ENCODE measurements around the gene TBL1X. TPM values are rescaled to one million over a fixed set of nuclear protein-coding genes. Genes with fewer than 3 reads are reported as not detected.

Gene TBL1X
- total RNA-seq, 2 experiments from 2014 or later, result 16.1 to 35.7 TPM

DNA sequence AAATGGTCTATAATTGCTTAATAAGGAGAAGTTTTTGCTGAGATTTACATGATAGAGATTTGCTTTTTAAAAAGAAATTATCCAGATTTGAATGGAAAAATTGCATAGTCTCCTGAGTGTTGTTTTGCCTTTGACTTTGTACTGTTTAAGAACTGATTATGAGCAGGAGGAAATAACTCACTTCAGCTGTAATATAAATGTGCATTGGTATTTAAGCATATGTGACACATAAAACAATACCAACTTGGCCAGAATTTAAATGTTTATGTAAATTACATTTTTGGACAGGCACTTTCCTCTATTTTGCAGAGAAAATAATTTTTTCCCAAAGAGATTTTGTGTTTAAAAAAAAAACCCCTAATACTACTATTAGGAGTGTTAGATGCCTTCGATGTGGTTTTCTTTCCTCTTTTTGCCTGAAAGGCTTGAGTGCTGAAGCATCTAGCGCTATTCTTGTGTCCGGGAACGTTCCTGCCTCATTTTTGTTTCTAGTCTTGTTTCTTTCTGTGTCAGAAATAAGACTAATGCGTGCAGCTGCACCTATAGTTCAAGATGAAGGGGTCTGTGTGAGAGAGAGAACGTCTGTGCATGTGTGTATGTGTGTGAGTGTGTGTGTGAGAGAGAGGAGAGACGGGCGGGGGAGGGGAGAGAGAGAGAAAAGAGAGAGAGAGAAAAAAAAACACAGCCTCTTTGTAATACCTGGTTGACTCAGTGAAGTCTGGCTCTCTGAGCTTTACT lies 60.8 kb downstream of the TBL1X start:
- no peaks in the 10 kb centered on the region for H4K20me1 ChIP-seq (ENCODE audit: insufficient read depth, low read length)
- CTCF ChIA-PET (ENCODE audit: unreplicated experiment), result no interaction called here
- H3K36me3 ChIP-seq (ENCODE audit: insufficient read depth, low read length), result no peaks in the 10 kb centered on the region

DNA sequence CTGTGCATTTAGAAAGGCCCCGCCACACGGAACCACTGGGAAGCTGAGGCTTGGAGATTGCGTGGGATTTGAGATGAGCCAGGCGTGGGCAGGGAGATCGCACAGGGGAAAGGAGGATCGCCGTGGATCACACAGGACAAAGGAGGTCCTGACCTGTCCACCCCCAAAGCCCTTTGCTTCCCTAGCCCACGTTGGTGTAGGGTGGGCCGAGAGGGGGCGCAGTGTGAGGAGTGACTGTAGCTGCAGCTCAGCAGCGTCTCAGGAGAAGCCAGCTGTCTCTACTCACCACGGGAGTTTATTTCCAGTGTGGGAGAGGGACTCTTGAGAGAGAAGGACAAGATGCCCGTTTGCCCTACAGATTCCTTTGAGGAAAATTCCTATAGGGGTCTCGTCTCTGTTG lies 62.1 kb downstream of the TBL1X start:
- no peak overlapping the region for H3K4me3 ChIP-seq (ENCODE audit: low read depth, low read length, poor library complexity, severe bottlenecking)
- no peaks in the 10 kb centered on the region for H3K79me2 ChIP-seq (ENCODE audit: insufficient read depth, low read depth, low read length)
- no peaks in the 10 kb centered on the region for H4K20me1 ChIP-seq (ENCODE audit: insufficient read depth, low read length)
- DNase-seq (ENCODE audit: low spot score), result no peak
- H3K4me1 ChIP-seq (ENCODE audit: insufficient read depth, low read length, poor library complexity, severe bottlenecking), result peaks cover 44% of the 10 kb centered on the region
- no TSS peak for BruUV-seq (replicated peaks)
- no peak overlapping the region for H3K27ac ChIP-seq (ENCODE audit: low read depth, low read length, poor library complexity, severe bottlenecking)
- H2AFZ ChIP-seq (ENCODE audit: low read length), result no peak overlapping the region
- TF ChIP-seq, protein P1, sequence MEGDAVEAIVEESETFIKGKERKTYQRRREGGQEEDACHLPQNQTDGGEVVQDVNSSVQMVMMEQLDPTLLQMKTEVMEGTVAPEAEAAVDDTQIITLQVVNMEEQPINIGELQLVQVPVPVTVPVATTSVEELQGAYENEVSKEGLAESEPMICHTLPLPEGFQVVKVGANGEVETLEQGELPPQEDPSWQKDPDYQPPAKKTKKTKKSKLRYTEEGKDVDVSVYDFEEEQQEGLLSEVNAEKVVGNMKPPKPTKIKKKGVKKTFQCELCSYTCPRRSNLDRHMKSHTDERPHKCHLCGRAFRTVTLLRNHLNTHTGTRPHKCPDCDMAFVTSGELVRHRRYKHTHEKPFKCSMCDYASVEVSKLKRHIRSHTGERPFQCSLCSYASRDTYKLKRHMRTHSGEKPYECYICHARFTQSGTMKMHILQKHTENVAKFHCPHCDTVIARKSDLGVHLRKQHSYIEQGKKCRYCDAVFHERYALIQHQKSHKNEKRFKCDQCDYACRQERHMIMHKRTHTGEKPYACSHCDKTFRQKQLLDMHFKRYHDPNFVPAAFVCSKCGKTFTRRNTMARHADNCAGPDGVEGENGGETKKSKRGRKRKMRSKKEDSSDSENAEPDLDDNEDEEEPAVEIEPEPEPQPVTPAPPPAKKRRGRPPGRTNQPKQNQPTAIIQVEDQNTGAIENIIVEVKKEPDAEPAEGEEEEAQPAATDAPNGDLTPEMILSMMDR (conservative IDR thresholded peaks at IDR 0.05; ENCODE audit: low read length), result no peak
- no peak for TF ChIP-seq EZH2phosphoT487 (IDR thresholded peaks at IDR 0.05; ENCODE audit: borderline replicate concordance, low read depth, low read length)
- peak overlapping the region; percentile 62; the same call in 1 of the 2 replicates for H3K4me2 ChIP-seq (ENCODE audit: low read length)
- intact Hi-C loops (cut with micrococcal nuclease; ENCODE audit: unreplicated experiment), result loop anchor here (2.0 kb wide), 1 partner anchor 64 kb away; no protein-coding TSS in a partner anchor
- H3K9me3 ChIP-seq (ENCODE audit: low read length), result no peaks in the 10 kb centered on the region
- POLR2A ChIA-PET, result no interaction called here
- H3K36me3 ChIP-seq (ENCODE audit: insufficient read depth, low read length), result no peaks in the 10 kb centered on the region
- no peaks in the 10 kb centered on the region for H3K9me2 ChIP-seq (ENCODE audit: insufficient read depth, low read length)
- CTCF ChIA-PET (ENCODE audit: unreplicated experiment), result no interaction called here

More for the DNA sequence above, 60.8 kb downstream of the TBL1X start:
- H3K9me2 ChIP-seq (ENCODE audit: insufficient read depth, low read length), result no peaks in the 10 kb centered on the region
- POLR2A ChIA-PET, result interaction anchor here (0.7 kb wide), 1 partner anchor 62 kb away, joined by 3 read pairs; no protein-coding TSS in a partner anchor
- H3K9me3 ChIP-seq (ENCODE audit: low read length), result no peaks in the 10 kb centered on the region
- H3K79me2 ChIP-seq (ENCODE audit: insufficient read depth, low read depth, low read length), result no peaks in the 10 kb centered on the region
- DNase-seq (ENCODE audit: low spot score), result peak; percentile 68
- H3K4me1 ChIP-seq (ENCODE audit: insufficient read depth, low read length, poor library complexity, severe bottlenecking), result peaks cover 38% of the 10 kb centered on the region
- peak overlapping the region; percentile 62 for H3K4me2 ChIP-seq (ENCODE audit: low read length)
- no TSS peak for BruUV-seq (replicated peaks)
- H3K27ac ChIP-seq (ENCODE audit: low read depth, low read length, poor library complexity, severe bottlenecking), result peak overlapping the region; percentile 53
- intact Hi-C loops (cut with micrococcal nuclease; ENCODE audit: unreplicated experiment), result loop anchor here (2.0 kb wide), 1 partner anchor 63 kb away; no protein-coding TSS in a partner anchor
- H3K4me3 ChIP-seq (ENCODE audit: low read depth, low read length, poor library complexity, severe bottlenecking), result peak overlapping the region; percentile 55
- H2AFZ ChIP-seq (ENCODE audit: low read length), result no peak overlapping the region
- no peak for TF ChIP-seq EZH2phosphoT487 (IDR thresholded peaks at IDR 0.05; ENCODE audit: borderline replicate concordance, low read depth, low read length)
- TF ChIP-seq, protein P1 (conservative IDR thresholded peaks at IDR 0.05; ENCODE audit: low read length), result no peak

DNA sequence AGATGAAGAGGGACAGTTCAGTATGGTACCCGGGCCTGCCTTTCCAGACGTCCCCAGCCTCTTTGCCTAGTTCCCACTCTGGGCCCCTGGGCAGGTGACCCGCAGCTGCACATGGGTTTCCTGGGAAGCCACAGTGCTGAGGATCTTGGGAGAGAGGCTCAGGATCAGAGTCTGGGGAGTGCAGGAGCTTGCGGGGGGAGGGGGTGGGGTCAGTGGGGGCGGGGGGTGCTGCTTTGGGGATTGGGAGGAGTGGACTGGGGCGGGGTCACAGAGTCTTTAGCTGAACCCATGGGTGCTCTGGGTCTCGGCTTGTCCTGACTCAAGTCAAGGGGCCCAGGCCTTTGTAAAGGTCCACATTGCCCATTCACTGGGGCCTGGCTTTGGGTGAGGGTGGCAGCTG lies 63.6 kb downstream of the TBL1X start:
- Histone ChIP-seq H3K9me3 (ENCODE audit: low read length) (no peaks in the 10 kb centered on the region), H2AFZ (ENCODE audit: low read length) (no peak overlapping the region), H3K4me3 (ENCODE audit: low read depth, low read length, poor library complexity, severe bottlenecking) (no peak overlapping the region), H3K4me1 (ENCODE audit: insufficient read depth, low read length, poor library complexity, severe bottlenecking) (peaks cover 45% of the 10 kb centered on the region), H3K4me2 (ENCODE audit: low read length) (no peak overlapping the region), H4K20me1 (ENCODE audit: insufficient read depth, low read length) (no peaks in the 10 kb centered on the region), H3K9me2 (ENCODE audit: insufficient read depth, low read length) (no peaks in the 10 kb centered on the region), H3K36me3 (ENCODE audit: insufficient read depth, low read length) (no peaks in the 10 kb centered on the region), H3K79me2 (ENCODE audit: insufficient read depth, low read depth, low read length) (no peaks in the 10 kb centered on the region), H3K27ac (ENCODE audit: low read depth, low read length, poor library complexity, severe bottlenecking) (no peak overlapping the region)
- intact Hi-C loops (cut with micrococcal nuclease; ENCODE audit: unreplicated experiment), result no loop called here
- POLR2A ChIA-PET, result no interaction called here
- CTCF ChIA-PET (ENCODE audit: unreplicated experiment), result no interaction called here
- BruUV-seq (replicated peaks), result no TSS peak
- no peak for TF ChIP-seq EZH2phosphoT487 (IDR thresholded peaks at IDR 0.05; ENCODE audit: borderline replicate concordance, low read depth, low read length)
- TF ChIP-seq, protein P1 (conservative IDR thresholded peaks at IDR 0.05; ENCODE audit: low read length), result no peak
- no peak for DNase-seq (ENCODE audit: low spot score)

Data from OCI-LY7 (cell line).